HG02852 (cell line): ENCODE measurements around the gene ATG16L1.
"Not testable (repeated sequence)": the region's sequence is repeated elsewhere in the genome, so short reads cannot be mapped to it uniquely, and the experiment has no call there.

Source experiments
- ATAC-seq: cut with Tn5 transposase; IDR thresholded peaks from one replicate; pipeline ENCODE4 v1.9.1; 2021; ENCODE audit warnings: mild to moderate bottlenecking, moderate library complexity; ENCODE audit not compliant: unreplicated experiment

ATG16L1 gene

GRCh38 chr2:233328922-233329321 lies 77.4 kb downstream of the ATG16L1 start:
- no peak for ATAC-seq

GRCh38 chr2:233329489-233330135 lies 78.1 kb downstream of the ATG16L1 start:
- no peak for ATAC-seq

DNA sequence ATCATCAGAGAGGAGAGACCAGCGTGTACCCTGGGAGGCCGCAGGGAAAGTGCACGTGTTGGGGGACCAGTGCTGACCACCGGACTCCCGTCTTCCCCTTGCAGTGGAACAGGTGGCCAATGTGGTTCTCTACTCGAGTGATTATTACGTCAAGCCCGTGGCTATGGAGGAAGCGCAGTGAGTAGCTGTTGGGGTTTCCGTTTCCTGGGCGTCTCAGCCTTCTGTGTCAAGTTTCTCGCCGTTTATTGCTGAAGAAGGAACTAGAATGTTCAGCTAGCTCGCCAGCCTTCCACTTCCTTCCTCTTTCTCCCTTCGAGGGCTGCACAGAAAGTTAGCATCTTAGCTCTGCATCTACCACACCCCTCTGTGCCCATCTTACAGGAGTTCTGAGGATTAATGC lies 80.1 kb downstream of the ATG16L1 start:
- peak; percentile 91 for ATAC-seq

GRCh38 chr2:233332125-233332524 lies 80.7 kb downstream of the ATG16L1 start:
- no peak for ATAC-seq

- ATAC-seq = no peak
Measured at GRCh38 chr2:233334915-233335314, 83.4 kb downstream of the ATG16L1 start.

- not testable (repeated sequence) for ATAC-seq
Measured at GRCh38 chr2:233336091-233336490, 84.6 kb downstream of the ATG16L1 start.

DNA sequence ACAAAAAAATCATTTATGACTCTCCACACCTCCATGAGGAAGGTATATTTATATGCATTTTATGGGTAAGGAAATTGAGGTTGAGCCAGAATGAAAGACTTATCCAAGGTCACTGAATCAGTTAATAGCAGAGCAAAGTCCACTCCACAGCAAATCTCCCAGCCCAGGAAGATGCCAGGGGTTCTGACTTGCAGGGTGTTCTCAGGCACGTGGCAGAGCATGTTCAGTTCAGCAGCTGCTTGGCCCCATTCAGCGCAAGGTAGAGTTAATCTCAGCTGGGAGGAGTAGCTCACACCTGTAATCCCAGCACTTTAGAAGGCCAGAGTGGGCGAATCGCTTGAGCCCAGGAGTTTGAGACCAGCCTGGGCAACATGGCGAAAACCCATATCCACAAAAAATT lies 85.1 kb downstream of the ATG16L1 start:
- ATAC-seq = no peak

DNA sequence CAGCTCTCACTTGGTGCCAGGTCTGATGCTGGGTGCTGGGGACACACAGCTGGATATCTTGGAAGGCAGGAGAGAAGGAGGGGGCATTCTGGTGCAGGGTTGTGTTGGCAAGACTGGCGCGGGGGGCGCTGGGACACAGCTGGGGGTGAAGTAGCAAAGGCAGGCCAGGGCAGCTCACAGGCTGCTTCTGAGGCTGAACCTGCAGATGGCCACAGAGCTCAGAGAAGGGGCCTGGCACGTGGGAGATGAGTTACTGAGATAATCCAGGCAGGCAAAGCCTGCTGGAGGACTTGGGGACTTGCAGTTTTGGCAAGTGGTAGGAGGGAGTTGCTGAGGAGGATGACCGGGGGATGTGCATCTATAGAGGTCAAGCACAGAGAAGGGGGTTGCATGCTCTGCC lies 86.6 kb downstream of the ATG16L1 start:
- no peak for ATAC-seq

GRCh38 chr2:233338812-233339368 lies 87.4 kb downstream of the ATG16L1 start:
- no peak for ATAC-seq

DNA sequence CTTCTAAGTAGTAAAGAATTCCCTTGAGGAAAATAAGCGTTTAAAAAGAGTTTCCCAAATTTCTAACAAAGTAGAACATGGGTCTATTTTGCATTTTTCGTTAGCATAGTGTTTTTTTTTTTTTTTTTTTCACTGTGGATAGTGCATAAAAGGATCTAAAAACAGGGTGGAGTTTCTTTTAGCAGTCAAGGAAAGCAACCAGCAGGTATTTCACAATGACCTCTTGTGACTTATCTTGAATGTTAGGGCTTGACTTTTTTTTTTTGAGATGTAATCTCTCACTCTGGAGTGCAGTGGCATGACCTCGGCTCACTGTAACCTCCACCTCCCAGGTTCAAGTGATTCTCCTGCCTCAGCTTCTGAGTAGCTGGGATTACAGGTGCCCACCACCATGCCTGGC lies 88.0 kb downstream of the ATG16L1 start:
- ATAC-seq = no peak

DNA sequence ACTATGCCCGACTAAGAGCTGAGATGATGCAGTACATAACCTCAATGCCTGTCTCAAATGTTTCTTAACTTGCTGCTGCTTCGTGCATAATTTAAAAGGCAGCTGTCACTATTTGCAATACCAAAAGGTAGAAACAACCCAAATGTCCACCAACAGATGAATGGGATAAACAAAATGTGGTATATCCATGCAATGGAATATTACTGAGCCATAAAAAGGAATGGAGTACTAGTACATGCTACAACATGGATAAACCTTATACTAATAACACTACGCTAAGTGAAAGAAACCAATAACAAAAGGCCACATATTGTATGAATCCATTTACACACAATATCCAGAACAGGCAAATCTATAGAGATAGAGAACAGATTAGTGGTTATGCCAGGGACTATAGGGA lies 89.8 kb downstream of the ATG16L1 start:
- no peak for ATAC-seq

DNA sequence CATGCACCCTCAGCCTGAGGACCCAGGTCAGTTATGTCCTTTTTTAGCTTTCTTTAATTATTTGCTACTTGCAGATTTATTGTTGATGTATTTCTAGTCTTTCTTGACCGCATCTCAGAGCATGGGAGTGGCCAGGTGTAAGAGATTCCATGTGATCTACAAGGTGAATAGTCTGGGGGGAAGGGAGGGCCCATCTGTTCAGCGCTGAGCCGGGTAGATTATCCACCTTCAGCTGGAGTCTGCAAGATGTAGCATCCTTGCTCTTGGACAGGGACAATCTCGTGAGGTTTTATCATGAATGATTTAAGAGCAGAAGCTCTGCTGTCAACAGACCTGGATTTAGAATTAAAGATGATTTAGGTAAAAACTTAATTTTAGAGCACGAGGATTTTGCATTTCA lies 90.8 kb downstream of the ATG16L1 start:
- no peak for ATAC-seq

DNA sequence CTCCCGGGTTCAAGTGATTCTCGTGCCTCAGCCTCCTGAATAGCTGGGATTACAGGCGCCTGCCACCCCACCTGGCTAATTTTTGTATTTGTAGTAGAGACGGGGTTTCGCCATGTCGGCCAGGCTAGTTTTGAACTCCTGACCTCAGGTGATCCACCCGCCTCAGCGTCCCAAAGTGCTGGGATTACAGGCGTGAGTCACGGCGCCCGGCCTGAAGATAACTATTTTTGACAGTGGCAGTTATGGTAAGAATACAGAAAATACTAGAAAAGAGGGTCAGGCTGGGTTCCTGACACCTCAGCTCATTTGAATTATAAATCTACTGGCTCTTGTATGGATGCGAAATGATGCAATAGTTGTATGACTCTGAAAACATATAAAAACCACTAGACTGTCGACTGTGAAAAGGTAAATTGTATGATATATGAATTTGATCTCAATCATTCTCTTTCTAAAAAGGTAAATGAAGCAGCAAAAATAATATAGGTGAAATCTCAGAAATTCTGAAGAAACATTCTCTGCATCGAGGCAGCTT lies 91.8 kb downstream of the ATG16L1 start:
- no peak for ATAC-seq
